ENCODE results near the gene CYB5B.

The CYB5B gene

GRCh38 chr16:69481901-69482341 lies 57.5 kb downstream of the CYB5B start:
- no peak overlapping the region for H3K27ac Mint-ChIP-seq

GRCh38 chr16:69482410-69482991 lies 58.1 kb downstream of the CYB5B start:
- Mint-ChIP-seq H3K4me1 (ENCODE audit: low read depth) (peaks cover 6% of the 10 kb centered on the region), H3K27ac (no peak overlapping the region), H3K36me3 (ENCODE audit: low read depth) (no peaks in the 10 kb centered on the region), H3K4me3 (no peak overlapping the region), H3K9me3 (no peaks in the 10 kb centered on the region), H3K27me3 (peaks cover 4% of the 10 kb centered on the region)

More at GRCh38 chr16:69481901-69482341, 57.5 kb downstream of the CYB5B start:
- peaks cover 12% of the 10 kb centered on the region for H3K4me1 Mint-ChIP-seq (ENCODE audit: low read depth)
- H3K9me3 Mint-ChIP-seq: no peaks in the 10 kb centered on the region
- H3K4me3 Mint-ChIP-seq: no peak overlapping the region
- H3K27me3 Mint-ChIP-seq: peaks cover 4% of the 10 kb centered on the region
- no peaks in the 10 kb centered on the region for H3K36me3 Mint-ChIP-seq (ENCODE audit: low read depth)

GRCh38 chr16:69483611-69484010 lies 59.2 kb downstream of the CYB5B start:
- Mint-ChIP-seq H3K9me3 (no peaks in the 10 kb centered on the region), H3K36me3 (ENCODE audit: low read depth) (no peaks in the 10 kb centered on the region), H3K27ac (no peak overlapping the region), H3K4me1 (ENCODE audit: low read depth) (peaks cover 4% of the 10 kb centered on the region), H3K4me3 (no peak overlapping the region), H3K27me3 (peaks cover 4% of the 10 kb centered on the region)

GRCh38 chr16:69485361-69485760 lies 60.9 kb downstream of the CYB5B start:
- Mint-ChIP-seq H3K27ac (no peak overlapping the region), H3K4me3 (no peak overlapping the region), H3K9me3 (no peaks in the 10 kb centered on the region), H3K4me1 (ENCODE audit: low read depth) (no peaks in the 10 kb centered on the region), H3K36me3 (ENCODE audit: low read depth) (no peaks in the 10 kb centered on the region), H3K27me3 (peaks cover 4% of the 10 kb centered on the region)

- Mint-ChIP-seq H3K4me3 (no peak overlapping the region), H3K9me3 (no peaks in the 10 kb centered on the region), H3K27ac (no peak overlapping the region), H3K4me1 (ENCODE audit: low read depth) (no peaks in the 10 kb centered on the region), H3K36me3 (ENCODE audit: low read depth) (no peaks in the 10 kb centered on the region), H3K27me3 (peaks cover 4% of the 10 kb centered on the region)
Measured at GRCh38 chr16:69485816-69486215, 61.4 kb downstream of the CYB5B start.

- H3K36me3 Mint-ChIP-seq (ENCODE audit: low read depth): no peaks in the 10 kb centered on the region
- no peak overlapping the region for H3K4me3 Mint-ChIP-seq
- peaks cover 4% of the 10 kb centered on the region for H3K27me3 Mint-ChIP-seq
- no peak overlapping the region for H3K27ac Mint-ChIP-seq
- H3K4me1 Mint-ChIP-seq (ENCODE audit: low read depth): no peaks in the 10 kb centered on the region
- H3K9me3 Mint-ChIP-seq: no peaks in the 10 kb centered on the region
Measured at GRCh38 chr16:69486272-69486671, 61.9 kb downstream of the CYB5B start.

GRCh38 chr16:69486724-69487123 lies 62.3 kb downstream of the CYB5B start:
- Mint-ChIP-seq H3K9me3 (no peaks in the 10 kb centered on the region), H3K27me3 (peaks cover 4% of the 10 kb centered on the region), H3K27ac (no peak overlapping the region), H3K4me1 (ENCODE audit: low read depth) (no peaks in the 10 kb centered on the region), H3K4me3 (no peak overlapping the region), H3K36me3 (ENCODE audit: low read depth) (no peaks in the 10 kb centered on the region)

- no peaks in the 10 kb centered on the region for H3K4me1 Mint-ChIP-seq (ENCODE audit: low read depth)
- H3K27me3 Mint-ChIP-seq: no peaks in the 10 kb centered on the region
- no peaks in the 10 kb centered on the region for H3K36me3 Mint-ChIP-seq (ENCODE audit: low read depth)
- H3K27ac Mint-ChIP-seq: no peak overlapping the region
- no peaks in the 10 kb centered on the region for H3K9me3 Mint-ChIP-seq
- H3K4me3 Mint-ChIP-seq: no peak overlapping the region
Measured at GRCh38 chr16:69490707-69491324, 66.4 kb downstream of the CYB5B start.

- Mint-ChIP-seq H3K4me3 (no peak overlapping the region), H3K36me3 (ENCODE audit: low read depth) (no peaks in the 10 kb centered on the region), H3K27me3 (no peaks in the 10 kb centered on the region), H3K9me3 (no peaks in the 10 kb centered on the region), H3K4me1 (ENCODE audit: low read depth) (no peaks in the 10 kb centered on the region), H3K27ac (no peak overlapping the region)
Measured at GRCh38 chr16:69494991-69495392, 70.6 kb downstream of the CYB5B start.

GRCh38 chr16:69495821-69496220 lies 71.4 kb downstream of the CYB5B start:
- no peak overlapping the region for H3K27ac Mint-ChIP-seq
- no peaks in the 10 kb centered on the region for H3K4me1 Mint-ChIP-seq (ENCODE audit: low read depth)
- no peaks in the 10 kb centered on the region for H3K36me3 Mint-ChIP-seq (ENCODE audit: low read depth)
- no peaks in the 10 kb centered on the region for H3K27me3 Mint-ChIP-seq
- H3K9me3 Mint-ChIP-seq: no peaks in the 10 kb centered on the region
- H3K4me3 Mint-ChIP-seq: no peak overlapping the region

GRCh38 chr16:69496376-69496775 lies 72.0 kb downstream of the CYB5B start:
- Mint-ChIP-seq H3K9me3 (no peaks in the 10 kb centered on the region), H3K36me3 (ENCODE audit: low read depth) (no peaks in the 10 kb centered on the region), H3K4me1 (ENCODE audit: low read depth) (no peaks in the 10 kb centered on the region), H3K27me3 (no peaks in the 10 kb centered on the region), H3K4me3 (no peak overlapping the region), H3K27ac (no peak overlapping the region)

- H3K4me1 Mint-ChIP-seq (ENCODE audit: low read depth): peaks cover 2% of the 10 kb centered on the region
- H3K4me3 Mint-ChIP-seq: no peak overlapping the region
- H3K27ac Mint-ChIP-seq: no peak overlapping the region
Measured at GRCh38 chr16:69496896-69497295, 72.5 kb downstream of the CYB5B start.

GRCh38 chr16:69497876-69498596 lies 73.6 kb downstream of the CYB5B start:
- Mint-ChIP-seq H3K27ac (no peak overlapping the region), H3K9me3 (no peaks in the 10 kb centered on the region), H3K27me3 (no peaks in the 10 kb centered on the region), H3K4me1 (ENCODE audit: low read depth) (peaks cover 7% of the 10 kb centered on the region), H3K4me3 (no peak overlapping the region), H3K36me3 (ENCODE audit: low read depth) (no peaks in the 10 kb centered on the region)

More at GRCh38 chr16:69496896-69497295, 72.5 kb downstream of the CYB5B start:
- no peaks in the 10 kb centered on the region for H3K36me3 Mint-ChIP-seq (ENCODE audit: low read depth)
- no peaks in the 10 kb centered on the region for H3K27me3 Mint-ChIP-seq
- no peaks in the 10 kb centered on the region for H3K9me3 Mint-ChIP-seq

GRCh38 chr16:69498926-69499325 lies 74.5 kb downstream of the CYB5B start:
- Mint-ChIP-seq H3K4me1 (ENCODE audit: low read depth) (peaks cover 7% of the 10 kb centered on the region), H3K27me3 (no peaks in the 10 kb centered on the region), H3K27ac (no peak overlapping the region), H3K4me3 (no peak overlapping the region), H3K9me3 (no peaks in the 10 kb centered on the region), H3K36me3 (ENCODE audit: low read depth) (no peaks in the 10 kb centered on the region)

- Mint-ChIP-seq H3K4me1 (ENCODE audit: low read depth) (peaks cover 7% of the 10 kb centered on the region), H3K27ac (no peak overlapping the region), H3K4me3 (no peak overlapping the region), H3K9me3 (no peaks in the 10 kb centered on the region), H3K36me3 (ENCODE audit: low read depth) (no peaks in the 10 kb centered on the region), H3K27me3 (no peaks in the 10 kb centered on the region)
Measured at GRCh38 chr16:69499541-69500230, 75.3 kb downstream of the CYB5B start.

All from stimulated activated naive CD8-positive, alpha-beta T cell treated with anti-CD3 and anti-CD28 coated beads, Interleukin-15, Interleukin-2, amounts not matched to agents 100 ng/mL and 50 ng/mL, for 24 hours (primary cell).